AG04450 (cell line): ENCODE measurements around the gene ERC1. TPM values are rescaled to one million over a fixed set of nuclear protein-coding genes. Genes with fewer than 3 reads are reported as not detected.

Experiments
- CTCF ChIA-PET: fragments of 300-600, 350-600 bp; formaldehyde crosslinking; extraction: SDS; loops from one replicate; lab custom pipeline; 2022; ENCODE audit warnings: antibody characterized with exemption, inconsistent platforms; lab: Charles Lee
- POLR2A ChIA-PET: fragments of 350-600 bp; formaldehyde crosslinking; extraction: SDS; loops from one replicate; lab custom pipeline; 2021; ENCODE audit warnings: antibody characterized with exemption, inconsistent platforms; lab: Yijun Ruan, JAX
- DNase-seq: peaks from one replicate; pipeline ENCODE4 v3.0.0-alpha.2; 2011; ENCODE audit warnings: low read depth, low spot score
- H3K27ac ChIP-seq: one replicate; pipeline ENCODE4 v1.5.1; 2012; ENCODE audit warnings: low read depth, low read length, control low read depth
- H3K27me3 ChIP-seq: one replicate; pipeline ENCODE4 v1.6.0; 2012; ENCODE audit warnings: low read length; ENCODE audit not compliant: control insufficient read depth, insufficient read depth
- H3K4me3 ChIP-seq: 2 replicates; pipeline ENCODE4 v1.5.1; 2011; ENCODE audit warnings: mild to moderate bottlenecking, low read depth, low read length, control low read depth
- H3K9me3 ChIP-seq: 2 replicates; pipeline ENCODE4 v1.5.1; 2012; ENCODE audit warnings: low read length; ENCODE audit not compliant: control insufficient read depth, insufficient read depth
- polyA plus RNA-seq: library from polyadenylated mRNA; depleted of rRNA; stranded (reverse); fragments of >200 nt; gene quantifications from 2 replicates; pipeline ENCODE4 v1.2.3, GENCODE V29; 2011
- TF ChIP-seq, protein P1 (sequence below): IDR thresholded peaks from 2 replicates; pipeline ENCODE4 v1.5.1; 2011; ENCODE audit warnings: low read depth, low read length, control low read depth, inconsistent platforms

ERC1 gene
- polyA plus RNA-seq, 1 experiment, result 28.6 TPM

DNA sequence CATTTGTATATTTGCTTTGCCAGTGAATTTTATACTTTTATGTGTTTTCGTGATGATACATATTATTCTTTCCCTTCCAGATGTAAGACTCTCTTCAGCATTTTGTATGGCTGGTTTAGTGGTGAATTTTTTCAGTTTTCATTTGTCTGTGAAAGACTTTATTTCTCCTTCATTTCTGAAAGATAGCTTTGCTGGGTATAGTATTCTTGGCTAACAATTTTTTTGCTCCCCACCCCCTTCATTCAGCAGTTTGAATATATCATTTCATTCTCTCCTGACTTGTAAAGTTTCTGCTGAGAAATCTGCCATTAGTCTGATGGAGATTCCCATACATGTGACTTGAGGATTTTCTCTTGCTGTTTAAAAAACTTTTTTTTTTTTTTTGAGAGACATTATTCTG lies 72.8 kb downstream of the ERC1 start:
- Histone ChIP-seq H3K27me3 (no peaks in the 10 kb centered on the region), H3K9me3 (peaks cover 15% of the 10 kb centered on the region), H3K27ac (no peak overlapping the region), H3K4me3 (no peak overlapping the region)
- CTCF ChIA-PET, result no interaction called here
- TF ChIP-seq, protein P1, sequence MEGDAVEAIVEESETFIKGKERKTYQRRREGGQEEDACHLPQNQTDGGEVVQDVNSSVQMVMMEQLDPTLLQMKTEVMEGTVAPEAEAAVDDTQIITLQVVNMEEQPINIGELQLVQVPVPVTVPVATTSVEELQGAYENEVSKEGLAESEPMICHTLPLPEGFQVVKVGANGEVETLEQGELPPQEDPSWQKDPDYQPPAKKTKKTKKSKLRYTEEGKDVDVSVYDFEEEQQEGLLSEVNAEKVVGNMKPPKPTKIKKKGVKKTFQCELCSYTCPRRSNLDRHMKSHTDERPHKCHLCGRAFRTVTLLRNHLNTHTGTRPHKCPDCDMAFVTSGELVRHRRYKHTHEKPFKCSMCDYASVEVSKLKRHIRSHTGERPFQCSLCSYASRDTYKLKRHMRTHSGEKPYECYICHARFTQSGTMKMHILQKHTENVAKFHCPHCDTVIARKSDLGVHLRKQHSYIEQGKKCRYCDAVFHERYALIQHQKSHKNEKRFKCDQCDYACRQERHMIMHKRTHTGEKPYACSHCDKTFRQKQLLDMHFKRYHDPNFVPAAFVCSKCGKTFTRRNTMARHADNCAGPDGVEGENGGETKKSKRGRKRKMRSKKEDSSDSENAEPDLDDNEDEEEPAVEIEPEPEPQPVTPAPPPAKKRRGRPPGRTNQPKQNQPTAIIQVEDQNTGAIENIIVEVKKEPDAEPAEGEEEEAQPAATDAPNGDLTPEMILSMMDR, result no peak
- POLR2A ChIA-PET, result no interaction called here
- DNase-seq, result no peak

GRCh38 chr12:1064317-1064716 lies 73.3 kb downstream of the ERC1 start:
- H3K4me3 ChIP-seq, result no peak overlapping the region
- TF ChIP-seq, protein P1, result no peak
- H3K9me3 ChIP-seq, result peaks cover 15% of the 10 kb centered on the region
- ChIA-PET POLR2A (no interaction called here), CTCF (interaction anchor here (0.6 kb wide), 1 partner anchor 107 kb away, joined by 3 read pairs; no protein-coding TSS in a partner anchor)
- no peaks in the 10 kb centered on the region for H3K27me3 ChIP-seq
- no peak overlapping the region for H3K27ac ChIP-seq
- no peak for DNase-seq

DNA sequence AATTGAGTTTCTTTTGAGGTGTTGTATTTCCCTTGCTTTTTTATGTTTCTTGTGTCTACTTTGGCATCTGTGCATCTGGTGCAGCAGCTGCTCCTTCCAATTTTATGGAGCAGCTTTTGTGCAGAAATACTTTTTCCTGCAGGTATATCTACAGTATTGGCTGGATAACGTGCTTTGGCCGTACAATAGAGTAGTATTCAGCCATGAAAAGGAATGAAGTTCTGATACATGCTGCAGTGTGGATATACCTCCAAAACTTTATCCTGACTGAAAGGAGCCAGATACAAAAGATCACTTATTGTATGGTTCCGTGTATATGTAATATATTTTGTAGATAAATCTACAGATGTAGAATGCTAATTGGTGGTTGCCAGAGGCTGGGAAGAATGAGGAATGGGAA lies 74.6 kb downstream of the ERC1 start:
- TF ChIP-seq, protein P1, result no peak
- DNase-seq, result no peak
- no peak overlapping the region for H3K27ac ChIP-seq
- ChIA-PET CTCF (no interaction called here), POLR2A (interaction anchor here (0.6 kb wide), 1 partner anchor 14 kb away, joined by 4 read pairs; no protein-coding TSS in a partner anchor)
- H3K27me3 ChIP-seq, result no peaks in the 10 kb centered on the region
- peaks cover 15% of the 10 kb centered on the region for H3K9me3 ChIP-seq
- no peak overlapping the region for H3K4me3 ChIP-seq

GRCh38 chr12:1069846-1070245 lies 78.8 kb downstream of the ERC1 start:
- Histone ChIP-seq H3K9me3 (no peaks in the 10 kb centered on the region), H3K27ac (no peak overlapping the region), H3K4me3 (no peak overlapping the region), H3K27me3 (no peaks in the 10 kb centered on the region)
- ChIA-PET POLR2A (no interaction called here), CTCF (interaction anchor here (1.0 to 1.8 kb wide), 3 partner anchors 23 to 120 kb away, joined by 3 to 6 read pairs (median 4); partner anchors contain the start of gene RAD52)
- DNase-seq, result no peak
- TF ChIP-seq, protein P1, result no peak

GRCh38 chr12:1071182-1071581 lies 80.2 kb downstream of the ERC1 start:
- DNase-seq, result no peak
- CTCF ChIA-PET, result no interaction called here
- Histone ChIP-seq H3K4me3 (no peak overlapping the region), H3K9me3 (no peaks in the 10 kb centered on the region), H3K27me3 (no peaks in the 10 kb centered on the region), H3K27ac (no peak overlapping the region)
- POLR2A ChIA-PET, result no interaction called here
- TF ChIP-seq, protein P1, result no peak
